HG03103 (cell line): Measurements from ENCODE around the gene TBRG4.

ENCODE experiments used
- ATAC-seq: cut with Tn5 transposase; IDR thresholded peaks from one replicate; pipeline ENCODE4 v1.9.1; 2021; ENCODE audit warnings: low read depth; ENCODE audit not compliant: unreplicated experiment

Gene TBRG4

GRCh38 chr7:45061352-45061751 lies 50.1 kb downstream of the TBRG4 start:
- no peak for ATAC-seq

GRCh38 chr7:45060295-45060694 lies 51.2 kb downstream of the TBRG4 start:
- ATAC-seq: no peak

GRCh38 chr7:45057878-45058277 lies 53.6 kb downstream of the TBRG4 start:
- ATAC-seq: no peak

- ATAC-seq: no peak
These were observed 55.8 kb downstream of the TBRG4 start for GRCh38 chr7:45055594-45056219.

- ATAC-seq: no peak
These were observed 56.5 kb downstream of the TBRG4 start for GRCh38 chr7:45055016-45055415.

GRCh38 chr7:45054442-45054841 lies 57.1 kb downstream of the TBRG4 start:
- ATAC-seq: no peak

- ATAC-seq: no peak
These were observed 57.6 kb downstream of the TBRG4 start for GRCh38 chr7:45053941-45054340.

- no peak for ATAC-seq
These were observed 58.1 kb downstream of the TBRG4 start for GRCh38 chr7:45053401-45053800.

GRCh38 chr7:45052011-45052410 lies 59.5 kb downstream of the TBRG4 start:
- ATAC-seq: no peak

GRCh38 chr7:45050198-45050597 lies 61.3 kb downstream of the TBRG4 start:
- ATAC-seq: no peak
